K562 (cell line): ENCODE data around the gene RUFY2. TPM values are rescaled to one million over a fixed set of nuclear protein-coding genes. Genes with fewer than 3 reads are reported as not detected.
"Not testable (repeated sequence)": the region's sequence is repeated elsewhere in the genome, so short reads cannot be mapped to it uniquely, and the experiment has no call there.

Experiments
- ATAC-seq: fragments of 200-7000 bp; cut with Tn5 transposase; 3 replicates; pipeline ENCODE4 v1.9.1; 2020; ENCODE audit warnings: moderate library complexity
- BruUV-seq: library from RNA; stranded (reverse); fragments of 400-500 nt; replicated peaks from 2 replicates; lab custom pipeline; 2021; lab: Mats Ljungman, UMichigan
- CTCF ChIA-PET: fragments of 300-600 bp; formaldehyde crosslinking; extraction: SDS; loops from one replicate; lab custom pipeline; 2021; ENCODE audit warnings: low intra/inter-chr PET ratio; lab: Yijun Ruan, JAX
- POLR2A ChIA-PET: fragments of 300-600, 350-650 bp; sonication (Branson Sonifier 250); formaldehyde crosslinking; extraction: SDS; loops from one replicate; lab custom pipeline; 2021; ENCODE audit warnings: antibody characterized with exemption, inconsistent platforms; lab: Yijun Ruan, JAX
- DNase-seq, 4 experiments: peaks; one replicate each; pipeline versions ENCODE4 v3.0.0 to v3.0.0-alpha.2; 2011 to 2018; ENCODE audit warnings: low spot score in 3 of 4, mixed read lengths in 3 of 4; ENCODE audit errors: extremely low read depth in 1 of 4
- FAIRE-seq: peaks from 2 replicates; lab custom pipeline; 2011; peaks lifted over from hg19 to GRCh38; lab: Jason Lieb, UNC
- H2AFZ ChIP-seq: 2 replicates; pipeline ENCODE4 v1.6.0; 2011; ENCODE audit warnings: low read depth, low read length, control low read depth, inconsistent platforms
- H3K27ac ChIP-seq: fragments of 200-600 bp; 3 replicates; pipeline ENCODE4 v1.8.0; 2011; ENCODE audit warnings: low read depth, mild to moderate bottlenecking, control low read depth, inconsistent platforms, low read length, moderate library complexity, mixed read lengths; ENCODE audit errors: extremely low read depth
- H3K27me3 ChIP-seq, 2 experiments: fragments of 300-600 bp in 1 of 2; 2 replicates in 1 of 2; 3 replicates in 1 of 2; pipeline versions ENCODE4 v1.6.0 to v1.8.0; 2011; ENCODE audit warnings: inconsistent platforms in 2 of 2, low read length in 2 of 2, mild to moderate bottlenecking in 1 of 2, mixed read lengths in 1 of 2, moderate library complexity in 1 of 2; ENCODE audit not compliant: control insufficient read depth in 2 of 2, insufficient read depth in 2 of 2
- H3K36me3 ChIP-seq: fragments of 300-600 bp; 3 replicates; pipeline ENCODE4 v1.8.0; 2011; ENCODE audit warnings: mild to moderate bottlenecking, low read length, inconsistent platforms; ENCODE audit not compliant: control insufficient read depth, insufficient read depth
- H3K4me1 ChIP-seq, 2 experiments: fragments of 200-600 bp in 1 of 2; replicated peaks in 1 of 2; 2 replicates in 1 of 2; 3 replicates in 1 of 2; pipeline versions ENCODE4 v1.5.1 to v1.8.0; 2011; ENCODE audit warnings: inconsistent platforms in 2 of 2, low read length in 2 of 2, mild to moderate bottlenecking in 1 of 2, mixed read lengths in 1 of 2, moderate library complexity in 1 of 2; ENCODE audit not compliant: control insufficient read depth in 2 of 2, insufficient read depth in 2 of 2
- H3K4me2 ChIP-seq: 2 replicates; pipeline ENCODE4 v1.6.1; 2011; ENCODE audit warnings: low read length, control low read depth, inconsistent platforms, mixed read lengths; ENCODE audit not compliant: insufficient read depth
- H3K4me3 ChIP-seq: fragments of 200-600 bp; sonication (generic), shearing (Covaris generic); 2 replicates; pipeline ENCODE4 v1.5.1; 2016; ENCODE audit warnings: control low read depth, inconsistent platforms
- H3K79me2 ChIP-seq: fragments of 200-600 bp; 3 replicates; pipeline ENCODE4 v1.8.0; 2011; ENCODE audit warnings: low read length, inconsistent platforms; ENCODE audit not compliant: control insufficient read depth, insufficient read depth
- H3K9ac ChIP-seq, 2 experiments: 2 replicates each; pipeline versions ENCODE4 v1.6.0 to v1.6.1; 2011; ENCODE audit warnings: low read depth in 2 of 2, low read length in 2 of 2, control low read depth in 1 of 2, inconsistent platforms in 1 of 2, mild to moderate bottlenecking in 1 of 2, mixed read lengths in 1 of 2; ENCODE audit not compliant: insufficient read depth in 1 of 2
- H3K9me1 ChIP-seq: one replicate; pipeline ENCODE4 v1.6.0; 2011; ENCODE audit warnings: inconsistent platforms, mild to moderate bottlenecking, low read length, moderate library complexity; ENCODE audit not compliant: control insufficient read depth, insufficient read depth
- H3K9me3 ChIP-seq: replicated peaks from 2 replicates; pipeline ENCODE4 v1.5.1; 2011; ENCODE audit warnings: low read depth, low read length, inconsistent platforms; ENCODE audit not compliant: control insufficient read depth, insufficient read depth
- H4K20me1 ChIP-seq: replicated peaks from 2 replicates; pipeline ENCODE4 v1.6.1; 2011; ENCODE audit warnings: low read length, inconsistent platforms, mixed read lengths; ENCODE audit not compliant: control insufficient read depth, insufficient read depth
- AFF4 ChIP-seq: sonication (generic); formaldehyde crosslinking; IDR thresholded peaks from 2 replicates; pipeline ENCODE4 v1.8.0; 2023; ENCODE audit warnings: mild to moderate bottlenecking, missing genetic modification reagents
- E2F8 ChIP-seq: fragments of 450-650 bp; IDR thresholded peaks from 2 replicates; pipeline ENCODE4 v1.7.1; 2018; ENCODE audit warnings: mild to moderate bottlenecking, low read depth; ENCODE audit not compliant: partially characterized antibody
- GTF2B ChIP-seq: IDR thresholded peaks from 2 replicates; pipeline ENCODE4 v1.6.1; 2011; ENCODE audit not compliant: insufficient read length; ENCODE audit errors: extremely low read depth
- NFIC ChIP-seq: fragments of 450-650 bp; IDR thresholded peaks from 2 replicates; pipeline ENCODE4 v1.6.1; 2017; ENCODE audit warnings: mild to moderate bottlenecking, inconsistent platforms
- ZNF174 ChIP-seq: fragments of 250-450 bp; sonication (Bioruptor Pico); IDR thresholded peaks from 2 replicates; pipeline ENCODE4 v1.4.0; 2020; ENCODE audit warnings: mild to moderate bottlenecking
- ZNF75A ChIP-seq: fragments of 450-650 bp; formaldehyde crosslinking; IDR thresholded peaks from 2 replicates; pipeline ENCODE4 v1.4.0; 2020; ENCODE audit warnings: mild to moderate bottlenecking
- WGBS: fragments of 100-300 bp; shearing (Covaris generic); methylation state at CpG from one replicate; pipeline ENCODE4 v1.1.6; 2016; ENCODE audit warnings: low coverage, mixed read lengths; ENCODE audit not compliant: insufficient coverage; ENCODE audit errors: missing lambda C conversion rate; 5-methylcytosine and 5-hydroxymethylcytosine counted together
- in situ Hi-C: fragments of 300-500 bp; cut with MboI; formaldehyde crosslinking; loops from 4 replicates; pipeline ENCODE4 v1.15.0; 2018; ENCODE audit warnings: inconsistent platforms, mixed read lengths
- intact Hi-C: fragments of 100-400 bp; cut with micrococcal nuclease; formaldehyde crosslinking; loops from 2 replicates; pipeline ENCODE4 v1.14.2; 2022
- polyA plus RNA-seq, 8 experiments: library from polyadenylated mRNA; depleted of rRNA in 4 of 8; stranded (reverse) in 5 of 8; unstranded in 3 of 8; fragments of >200 nt; fragmentation: Nextera tagmentation in 2 of 8; fragmentation: Illumina TruSeq in 1 of 8; extraction: Ambion mirVana in 2 of 8; extraction: Trizol in 1 of 8; gene quantifications; 2 replicates each; pipeline versions ENCODE4 v1.2.1 to v1.2.3, GENCODE V29; 2011 to 2014; ENCODE audit warnings: inconsistent platforms in 1 of 8, missing spikeins in 1 of 8
- total RNA-seq, 7 experiments: library from RNA; depleted of rRNA in 6 of 7; stranded (reverse); fragments of >200 nt in 6 of 7; fragmentation: Illumina TruSeq in 2 of 7; extraction: Trizol in 2 of 7; gene quantifications; 2 replicates each; pipeline versions ENCODE4 v1.2.1 to v1.2.3, GENCODE V29; 2011 to 2021; ENCODE audit warnings: low replicate concordance in 1 of 7

Gene RUFY2
- total and polyA plus RNA-seq, 9 of the 15 experiments (the other 6 are each of a cell fraction or from before 2014, with no cell fraction given): 3.7 to 20.1 (median 12.6) TPM

- H3K27me3 ChIP-seq, BruUV-seq, H3K79me2 ChIP-seq, H3K27ac ChIP-seq, H4K20me1 ChIP-seq, CTCF ChIA-PET, H3K9ac ChIP-seq, H3K4me3 ChIP-seq, FAIRE-seq, H2AFZ ChIP-seq, intact Hi-C loops, in situ Hi-C loops, DNase-seq, H3K9me3 ChIP-seq, H3K4me2 ChIP-seq, H3K9me1 ChIP-seq, H3K4me1 ChIP-seq, ATAC-seq: not testable (repeated sequence)
- H3K36me3 ChIP-seq: peaks cover 86% of the 10 kb centered on the region
- WGBS: 86% methylated on average over 7 of the region's 7 CpGs
- POLR2A ChIA-PET: interaction anchor here (1.1 to 1.2 kb wide), 2 partner anchors 19 to 22 kb away, joined by 3 to 5 read pairs; partner anchors contain the start of gene DNA2
- peak; percentile 16; the same call in 1 of the 2 replicates for TF ChIP-seq NFIC
Measured at GRCh38 chr10:68449698-68450097, 42.6 kb upstream of the RUFY2 start.

- ATAC-seq: no peak
- no peak for DNase-seq
- intact Hi-C loops (no loop called here), in situ Hi-C loops (no loop called here)
- no peaks in the 10 kb centered on the region for H3K9me3 ChIP-seq
- ChIA-PET CTCF (no interaction called here), POLR2A (interaction anchor here (0.8 to 1.0 kb wide), 2 partner anchors 10 to 230 kb away, joined by 3 to 5 read pairs; no protein-coding TSS in a partner anchor)
- H3K4me2 ChIP-seq: no peak overlapping the region
- H3K4me3 ChIP-seq: no peak overlapping the region
- H3K79me2 ChIP-seq: no peaks in the 10 kb centered on the region
- peaks cover 81% of the 10 kb centered on the region for H3K36me3 ChIP-seq
- no TSS peak for BruUV-seq
- H3K27me3 ChIP-seq: no peaks in the 10 kb centered on the region
- 63% methylated on average over 1 of the region's 1 CpG for WGBS
- H3K27ac ChIP-seq: no peak overlapping the region
- H3K9me1 ChIP-seq: no peaks in the 10 kb centered on the region
- no peak overlapping the region for H2AFZ ChIP-seq
- H3K4me1 ChIP-seq: no peaks in the 10 kb centered on the region
- no peaks in the 10 kb centered on the region for H4K20me1 ChIP-seq
- FAIRE-seq: no peak
- no peak overlapping the region for H3K9ac ChIP-seq
- TF ChIP-seq E2F8 (no peak), AFF4 (CRISPR knock-in tag) (no peak), ZNF75A (CRISPR knock-in tag) (no peak), ZNF174 (CRISPR knock-in tag) (no peak), GTF2B (no peak)
Measured at GRCh38 chr10:68446179-68446578, 39.1 kb upstream of the RUFY2 start.
